Activated T-cell treated with anti-CD3 and anti-CD28 coated beads, Interleukin-2, amount 50 U/mL, for 72 hours (primary cell): Measurements from ENCODE around the gene FBXO34. TPM values are rescaled to one million over a fixed set of nuclear protein-coding genes. Genes with fewer than 3 reads are reported as not detected.

ENCODE experiments used
- ATAC-seq, 2 donors: fragments of 150-1000 bp; cut with Tn5 transposase; replicated peaks in 1 of 2; 2 replicates each; pipeline ENCODE4 v1.10.0; 2021; ENCODE audit warnings: moderate library complexity in 2 of 2, mild to moderate bottlenecking in 1 of 2
- DNase-seq, 2 donors: peaks; one replicate each; pipeline ENCODE4 v3.0.0; 2021 to 2022; ENCODE audit warnings: mixed read lengths in 1 of 2
- H3K27ac Mint-ChIP-seq: one replicate; pipeline ENCODE4 v1.8.0; 2022; ENCODE audit warnings: mild to moderate bottlenecking, moderate library complexity, mixed read lengths
- H3K27me3 Mint-ChIP-seq: one replicate; pipeline ENCODE4 v1.8.0; 2022; ENCODE audit warnings: low read depth, mixed read lengths
- H3K36me3 Mint-ChIP-seq, 2 donors: one replicate each; pipeline ENCODE4 v1.8.0; 2022; ENCODE audit warnings: mixed read lengths in 2 of 2, mild to moderate bottlenecking in 1 of 2; ENCODE audit not compliant: insufficient read depth in 2 of 2
- H3K4me1 Mint-ChIP-seq: one replicate; pipeline ENCODE4 v1.8.0; 2022; ENCODE audit warnings: low read depth, mixed read lengths
- H3K4me3 Mint-ChIP-seq, 2 donors: one replicate each; pipeline ENCODE4 v1.8.0; 2022; ENCODE audit warnings: mild to moderate bottlenecking in 2 of 2, mixed read lengths in 2 of 2, moderate library complexity in 2 of 2
- H3K9me3 Mint-ChIP-seq, 2 donors: one replicate each; pipeline ENCODE4 v1.8.0; 2022; ENCODE audit warnings: mixed read lengths in 2 of 2
- total RNA-seq, 2 donors: library from RNA; stranded (reverse); gene quantifications; one replicate each; pipeline ENCODE4 v1.2.3, GENCODE V29; 2022

FBXO34 gene
- total RNA-seq, 2 donors from 2014 or later: 28.8 to 29.9 TPM

GRCh38 chr14:55386037-55386808 lies 115.0 kb downstream of the FBXO34 start:
- H3K4me1 Mint-ChIP-seq: peaks cover 41% of the 10 kb centered on the region
- peak overlapping the region; percentile 99 for H3K27ac Mint-ChIP-seq
- H3K9me3 Mint-ChIP-seq: no peaks in the 10 kb centered on the region
- DNase-seq (peak in 1 of 2 donors; percentile 13), ATAC-seq (peak; percentile 81 to 82)
- H3K4me3 Mint-ChIP-seq: peak overlapping the region; percentile 69 to 94
- peaks cover 4 to 11% of the 10 kb centered on the region in 2 donors for H3K36me3 Mint-ChIP-seq
- H3K27me3 Mint-ChIP-seq: no peaks in the 10 kb centered on the region

- H3K27ac Mint-ChIP-seq: peak overlapping the region; percentile 99
- DNase-seq (no peak), ATAC-seq (no peak)
- H3K36me3 Mint-ChIP-seq: peaks cover 4 to 9% of the 10 kb centered on the region in 2 donors
- H3K27me3 Mint-ChIP-seq: no peaks in the 10 kb centered on the region
- H3K9me3 Mint-ChIP-seq: no peaks in the 10 kb centered on the region
- peaks cover 32% of the 10 kb centered on the region for H3K4me1 Mint-ChIP-seq
- peak overlapping the region; percentile 61 to 94 for H3K4me3 Mint-ChIP-seq
Observed at GRCh38 chr14:55387121-55387520, 115.9 kb downstream of the FBXO34 start.

- peak overlapping the region; percentile 97 for H3K27ac Mint-ChIP-seq
Observed at GRCh38 chr14:55388160-55388559, 116.9 kb downstream of the FBXO34 start.

GRCh38 chr14:55389330-55389729 lies 118.1 kb downstream of the FBXO34 start:
- Mint-ChIP-seq H3K4me3 (no peak overlapping the region), H3K36me3 (peaks cover 4 to 9% of the 10 kb centered on the region in 2 donors), H3K4me1 (peaks cover 32% of the 10 kb centered on the region), H3K9me3 (no peaks in the 10 kb centered on the region), H3K27me3 (no peaks in the 10 kb centered on the region), H3K27ac (no peak overlapping the region)
- ATAC-seq (no peak), DNase-seq (no peak)

More at GRCh38 chr14:55388160-55388559, 116.9 kb downstream of the FBXO34 start:
- no peak for DNase-seq
- H3K27me3 Mint-ChIP-seq: no peaks in the 10 kb centered on the region
- peak overlapping the region in 1 of 2 donors; percentile 62 for H3K4me3 Mint-ChIP-seq
- ATAC-seq: peak in 1 of 2 donors; percentile 60
- peaks cover 32% of the 10 kb centered on the region for H3K4me1 Mint-ChIP-seq
- peaks cover 4 to 9% of the 10 kb centered on the region in 2 donors for H3K36me3 Mint-ChIP-seq
- H3K9me3 Mint-ChIP-seq: no peaks in the 10 kb centered on the region

- ATAC-seq (peak; percentile 22 to 32), DNase-seq (no peak)
- H3K27ac Mint-ChIP-seq: no peak overlapping the region
- no peak overlapping the region for H3K4me3 Mint-ChIP-seq
- no peaks in the 10 kb centered on the region for H3K27me3 Mint-ChIP-seq
- H3K9me3 Mint-ChIP-seq: no peaks in the 10 kb centered on the region
- peaks cover 0 to 2% of the 10 kb centered on the region in 2 donors for H3K36me3 Mint-ChIP-seq
- peaks cover 20% of the 10 kb centered on the region for H3K4me1 Mint-ChIP-seq
Observed at GRCh38 chr14:55398679-55399078, 127.5 kb downstream of the FBXO34 start.

GRCh38 chr14:55399183-55399582 lies 128.0 kb downstream of the FBXO34 start:
- Mint-ChIP-seq H3K36me3 (peaks cover 0 to 2% of the 10 kb centered on the region in 2 donors), H3K4me3 (no peak overlapping the region), H3K4me1 (peaks cover 25% of the 10 kb centered on the region), H3K27me3 (no peaks in the 10 kb centered on the region), H3K9me3 (no peaks in the 10 kb centered on the region), H3K27ac (no peak overlapping the region)
- ATAC-seq (no peak), DNase-seq (no peak)

- no peak for DNase-seq
- no peak overlapping the region for H3K27ac Mint-ChIP-seq
- H3K4me3 Mint-ChIP-seq: no peak overlapping the region
- H3K9me3 Mint-ChIP-seq: no peaks in the 10 kb centered on the region
- no peak for ATAC-seq
- H3K4me1 Mint-ChIP-seq: peaks cover 31% of the 10 kb centered on the region
- no peaks in the 10 kb centered on the region for H3K27me3 Mint-ChIP-seq
- peaks cover 0 to 2% of the 10 kb centered on the region in 2 donors for H3K36me3 Mint-ChIP-seq
Observed at GRCh38 chr14:55399852-55400251, 128.6 kb downstream of the FBXO34 start.

GRCh38 chr14:55401751-55402150 lies 130.5 kb downstream of the FBXO34 start:
- Mint-ChIP-seq H3K36me3 (peaks cover 0 to 2% of the 10 kb centered on the region in 2 donors), H3K27ac (no peak overlapping the region), H3K4me3 (no peak overlapping the region), H3K4me1 (peaks cover 31% of the 10 kb centered on the region), H3K27me3 (no peaks in the 10 kb centered on the region), H3K9me3 (no peaks in the 10 kb centered on the region)
- DNase-seq: no peak
- no peak for ATAC-seq

Other genes with a start within 250 kb of the FBXO34 start
- gene WDHD1, start 244.3 kb upstream of the FBXO34 start, total RNA-seq: 10 to 100 TPM; 43.7 to 50.7 TPM
- gene SOCS4, start 244.2 kb upstream of the FBXO34 start, total RNA-seq: 10 to 100 TPM; 25.9 to 27.0 TPM
- 10 to 100 TPM; 90.9 to 91.4 TPM for gene MAPK1IP1L, start 219.8 kb upstream of the FBXO34 start, total RNA-seq
- gene LGALS3, start 142.2 kb upstream of the FBXO34 start, total RNA-seq: 10 to 100 TPM; 13.9 to 22.3 TPM
- 10 to 100 TPM; 58.2 to 68.2 TPM for gene DLGAP5, start 79.8 kb upstream of the FBXO34 start, total RNA-seq
- 1 to 10 TPM; 5.7 to 6.4 TPM for gene ATG14, start 140.4 kb downstream of the FBXO34 start, total RNA-seq
- not detected for gene TBPL2, start 169.2 kb downstream of the FBXO34 start, total RNA-seq